HuH-7 (cell line): Measurements from ENCODE around the gene PGK2.
"Not testable (repeated sequence)": the region's sequence is repeated elsewhere in the genome, so short reads cannot be mapped to it uniquely, and the experiment has no call there.

Source experiments
- DNase-seq: peaks from one replicate; pipeline ENCODE4 v3.0.0; 2011; ENCODE audit warnings: low spot score

The PGK2 gene

GRCh38 chr6:49787176-49787575, at the start of gene PGK2:
PGK2 (minus strand) TSS chr6:49787285; CDS start chr6:49787187, 98 bp downstream.
- DNase-seq = no peak

- DNase-seq = no peak
Observed at GRCh38 chr6:49835140-49835539, 48.1 kb upstream of the PGK2 start.

GRCh38 chr6:49833386-49833785, 46.3 kb upstream of the PGK2 start:
- DNase-seq = no peak

GRCh38 chr6:49826743-49827406, 39.8 kb upstream of the PGK2 start:
- no peak for DNase-seq

- DNase-seq = no peak
Observed at GRCh38 chr6:49815166-49815565, 28.1 kb upstream of the PGK2 start.

- no peak for DNase-seq
Observed at GRCh38 chr6:49813248-49813647, 26.2 kb upstream of the PGK2 start.

GRCh38 chr6:49806145-49806544, 19.1 kb upstream of the PGK2 start:
- DNase-seq = no peak

DNA sequence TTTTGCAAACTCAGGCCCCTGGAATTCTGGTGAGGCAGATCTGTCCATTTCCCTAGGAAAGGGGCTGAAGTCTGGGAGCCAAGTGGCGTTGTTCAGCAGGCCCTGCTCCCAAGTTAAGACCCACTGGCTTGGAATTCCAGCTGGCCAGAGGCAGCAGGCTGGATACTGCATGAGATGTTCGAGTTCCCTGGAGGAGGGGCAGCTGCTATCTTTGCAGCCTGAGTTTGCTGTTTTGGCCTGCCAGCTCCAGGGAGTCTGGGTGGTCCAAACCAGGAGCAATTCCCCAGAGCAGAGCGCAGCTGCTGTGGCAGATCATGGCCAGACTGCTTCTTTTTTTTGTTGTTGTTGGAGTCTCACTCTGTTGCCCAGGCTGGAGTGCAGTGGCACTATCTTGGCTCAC, 18.2 kb upstream of the PGK2 start:
- no peak for DNase-seq

- no peak for DNase-seq
Observed at GRCh38 chr6:49801525-49801924, 14.4 kb upstream of the PGK2 start.

DNA sequence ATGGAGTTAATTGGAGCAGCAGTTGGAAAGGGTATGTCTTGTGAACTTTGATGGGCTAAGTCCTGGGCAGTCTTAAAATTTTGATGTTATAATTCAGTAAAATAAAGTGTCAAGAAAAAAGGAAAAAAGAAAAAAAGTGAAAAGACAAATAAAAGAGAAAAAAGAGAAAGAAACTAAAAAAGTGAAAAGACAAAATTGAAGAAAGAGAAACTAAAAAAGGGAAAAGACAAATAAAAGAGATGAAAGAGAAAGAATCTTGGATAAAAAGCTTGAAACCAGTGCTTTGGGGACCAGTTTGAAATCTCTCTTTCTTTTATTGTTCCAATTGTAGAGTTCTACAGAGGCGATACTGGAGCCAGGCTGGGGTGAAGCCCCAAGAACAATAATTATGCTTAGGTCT, 12.0 kb upstream of the PGK2 start:
- DNase-seq = no peak

DNA sequence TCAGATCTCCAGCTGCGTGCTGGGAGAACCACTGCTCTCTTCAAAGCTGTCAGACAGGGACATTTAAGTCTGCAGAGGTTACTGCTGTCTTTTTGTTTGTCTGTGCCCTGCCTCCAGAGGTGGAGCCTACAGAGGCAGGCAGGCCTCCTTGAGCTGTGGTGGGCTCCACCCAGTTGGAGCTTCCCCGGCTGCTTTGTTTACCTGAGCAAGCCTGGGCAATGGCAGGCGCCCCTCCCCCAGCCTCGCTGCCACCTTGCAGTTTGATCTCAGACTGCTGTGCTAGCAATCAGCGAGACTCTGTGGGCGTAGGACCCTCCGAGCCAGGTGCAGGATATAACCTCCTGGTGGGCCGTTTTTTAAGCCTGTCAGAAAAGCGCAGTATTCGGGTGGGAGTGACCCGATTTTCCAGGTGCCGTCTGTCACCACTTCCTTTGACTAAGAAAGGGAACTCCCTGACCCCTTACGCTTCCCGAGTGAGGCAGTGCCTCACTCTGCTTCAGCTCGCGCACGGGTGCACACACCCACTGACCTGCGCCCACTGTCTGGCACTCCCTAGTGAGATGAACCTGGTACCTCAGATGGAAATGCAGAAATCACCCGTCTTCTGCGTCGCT, 9.9 kb upstream of the PGK2 start:
- not testable (repeated sequence) for DNase-seq

DNA sequence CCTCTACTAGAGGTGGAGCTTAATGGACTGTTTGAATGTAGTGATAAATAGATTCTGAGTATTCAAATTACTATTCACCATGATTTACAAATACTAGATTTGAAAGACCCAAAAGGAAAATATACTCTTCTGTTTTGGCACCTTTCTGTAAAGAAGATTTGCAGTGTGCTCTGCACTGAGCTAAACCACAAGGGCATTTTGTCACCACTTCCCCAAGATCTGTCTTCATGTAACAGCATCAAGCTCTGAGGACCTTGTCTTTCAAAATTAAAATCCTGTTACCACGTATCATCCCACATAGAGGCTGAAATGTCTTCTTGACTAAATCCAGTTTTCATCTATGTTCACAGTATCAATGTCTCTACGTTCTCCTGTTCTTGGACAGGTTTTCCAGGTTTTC, 3.3 kb upstream of the PGK2 start:
- DNase-seq = no peak

- no peak for DNase-seq
Observed at GRCh38 chr6:49784272-49784671, 2.8 kb downstream of the PGK2 start.

DNA sequence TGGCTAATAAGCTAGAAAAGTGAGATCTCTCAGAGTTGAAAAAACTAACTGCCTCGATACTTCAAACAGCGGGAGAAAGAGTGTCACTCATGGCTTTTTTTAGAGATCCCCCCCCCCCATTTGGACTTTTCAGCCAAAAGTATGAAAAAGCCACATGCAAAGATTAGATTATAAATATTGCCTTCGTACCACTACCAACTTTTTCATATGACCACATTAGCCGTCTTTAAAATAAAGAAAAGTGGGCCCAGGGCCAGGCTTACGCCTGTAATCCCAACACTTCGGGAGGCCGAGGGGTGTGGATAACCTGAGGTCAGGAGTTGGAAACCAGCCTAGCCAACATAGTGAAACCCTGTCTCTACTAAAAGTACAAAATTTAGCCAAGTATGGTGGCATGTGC, 4.4 kb downstream of the PGK2 start:
- DNase-seq = no peak

DNA sequence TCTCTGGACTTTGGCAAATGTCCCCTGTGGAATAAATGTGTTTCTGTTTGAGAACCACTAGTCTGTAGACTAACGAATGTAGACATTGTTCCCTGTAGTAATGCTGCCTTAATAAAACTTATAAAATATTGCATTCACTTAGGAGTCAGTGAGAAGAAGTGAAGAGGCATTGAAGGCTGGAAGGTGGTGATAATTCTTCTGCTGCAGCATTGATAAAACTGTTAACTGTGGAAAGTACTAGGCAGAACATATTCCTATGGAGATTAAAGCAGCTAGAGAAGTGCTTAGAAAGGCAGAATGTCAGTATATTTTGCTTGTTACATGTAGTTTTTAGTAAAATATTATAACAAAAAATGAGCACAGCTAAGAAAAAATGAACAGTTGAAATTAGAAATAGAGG, 4.8 kb downstream of the PGK2 start:
- no peak for DNase-seq

GRCh38 chr6:49776444-49776843, 10.6 kb downstream of the PGK2 start:
- no peak for DNase-seq

DNA sequence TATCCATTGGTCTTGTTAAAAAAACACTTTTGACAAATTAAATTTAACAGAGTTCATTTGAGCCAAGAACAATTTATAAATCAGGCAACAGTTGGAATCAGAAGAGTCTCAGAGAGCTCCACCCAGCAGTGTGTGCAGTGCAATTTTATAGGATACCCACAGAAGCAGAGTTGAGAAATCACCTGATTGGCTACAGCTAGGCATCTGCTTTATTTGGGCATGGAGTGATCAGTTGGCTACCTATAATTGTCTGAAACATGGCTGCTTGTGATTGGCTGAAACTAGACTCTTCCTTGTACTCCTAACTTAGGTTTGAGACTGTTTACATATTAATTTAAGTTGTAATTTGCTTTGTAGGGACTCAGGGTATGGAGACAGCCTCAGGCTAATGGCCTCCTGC, 12.0 kb downstream of the PGK2 start:
- no peak for DNase-seq

- no peak for DNase-seq
Observed at GRCh38 chr6:49772285-49772684, 14.8 kb downstream of the PGK2 start.

DNA sequence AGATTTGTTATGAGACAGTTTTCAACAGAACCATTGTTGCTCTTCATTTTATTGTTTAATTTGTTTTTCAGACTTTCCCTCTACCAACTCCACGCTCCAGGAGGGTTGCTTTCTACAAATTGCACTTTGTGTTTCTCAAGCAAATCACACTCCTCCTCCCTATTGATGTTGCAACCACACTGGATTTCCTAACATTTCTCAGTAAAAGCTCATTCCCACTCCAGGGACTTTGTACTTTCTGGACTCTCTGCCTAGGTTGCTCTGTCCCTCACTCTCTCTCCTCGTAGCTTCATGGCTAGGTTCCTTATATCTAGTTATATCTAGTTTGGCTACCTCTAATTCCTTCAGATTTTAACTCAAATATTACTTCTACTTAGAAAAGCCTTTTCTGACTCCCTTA, 20.3 kb downstream of the PGK2 start:
- DNase-seq = peak; percentile 24

DNA sequence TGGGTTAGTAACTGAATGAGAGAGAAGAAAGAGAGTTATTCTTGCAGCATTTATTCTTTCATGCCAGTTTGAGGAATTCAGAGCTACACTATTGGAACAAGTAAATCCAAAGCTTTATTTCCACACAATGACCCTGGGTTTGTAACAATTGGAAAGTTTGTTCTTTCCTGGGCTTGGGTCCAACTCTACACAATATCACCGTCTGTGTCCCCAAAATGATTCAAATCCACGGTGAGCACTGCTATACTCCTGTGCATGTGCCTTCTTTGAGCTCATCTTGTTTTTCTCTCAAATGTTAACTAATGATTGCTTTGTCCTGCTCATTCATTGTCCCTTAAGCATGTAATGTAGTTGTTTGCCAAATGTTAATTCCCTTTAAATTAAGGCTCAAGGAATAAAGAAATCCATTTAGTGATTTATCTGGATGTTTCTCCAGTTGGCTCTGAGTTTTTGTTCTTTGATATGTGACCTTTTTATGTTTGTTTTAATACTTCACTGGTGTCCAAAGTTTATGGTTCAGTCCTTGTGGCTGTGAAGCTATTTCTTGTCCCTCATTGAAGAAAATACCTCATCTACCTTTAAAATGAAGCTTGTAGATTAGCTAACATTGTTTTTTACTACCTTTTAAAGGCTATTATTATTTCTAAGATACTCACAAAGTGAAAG, 22.4 kb downstream of the PGK2 start:
- DNase-seq = no peak

- no peak for DNase-seq
Observed at GRCh38 chr6:49744259-49744658, 42.8 kb downstream of the PGK2 start, which contains the start of gene CRISP3. CRISP3 (minus strand) TSS chr6:49744388; CDS start chr6:49744367, 21 bp downstream.

GRCh38 chr6:49743429-49743828, 43.7 kb downstream of the PGK2 start:
- no peak for DNase-seq

- DNase-seq = no peak
Observed at GRCh38 chr6:49739423-49739822, 47.7 kb downstream of the PGK2 start.
